ENCODE measurements around the gene TPSD1.
"Not testable (repeated sequence)": the region's sequence is repeated elsewhere in the genome, so short reads cannot be mapped to it uniquely, and the experiment has no call there.

GRCh38 chr16:1241081-1241480 is 14.8 kb upstream of the TPSD1 start:
- TF ChIP-seq CTCF, POLR2A (IDR thresholded peaks at IDR 0.05): not testable (repeated sequence)

Data from uterus (tissue), 2 donors.